ENCODE measurements around the gene NFATC1. TPM values are rescaled to one million over a fixed set of nuclear protein-coding genes. Genes with fewer than 3 reads are reported as not detected.

The NFATC1 gene
- total RNA-seq, result 10 to 100 TPM; 36.9 to 37.1 TPM

DNA sequence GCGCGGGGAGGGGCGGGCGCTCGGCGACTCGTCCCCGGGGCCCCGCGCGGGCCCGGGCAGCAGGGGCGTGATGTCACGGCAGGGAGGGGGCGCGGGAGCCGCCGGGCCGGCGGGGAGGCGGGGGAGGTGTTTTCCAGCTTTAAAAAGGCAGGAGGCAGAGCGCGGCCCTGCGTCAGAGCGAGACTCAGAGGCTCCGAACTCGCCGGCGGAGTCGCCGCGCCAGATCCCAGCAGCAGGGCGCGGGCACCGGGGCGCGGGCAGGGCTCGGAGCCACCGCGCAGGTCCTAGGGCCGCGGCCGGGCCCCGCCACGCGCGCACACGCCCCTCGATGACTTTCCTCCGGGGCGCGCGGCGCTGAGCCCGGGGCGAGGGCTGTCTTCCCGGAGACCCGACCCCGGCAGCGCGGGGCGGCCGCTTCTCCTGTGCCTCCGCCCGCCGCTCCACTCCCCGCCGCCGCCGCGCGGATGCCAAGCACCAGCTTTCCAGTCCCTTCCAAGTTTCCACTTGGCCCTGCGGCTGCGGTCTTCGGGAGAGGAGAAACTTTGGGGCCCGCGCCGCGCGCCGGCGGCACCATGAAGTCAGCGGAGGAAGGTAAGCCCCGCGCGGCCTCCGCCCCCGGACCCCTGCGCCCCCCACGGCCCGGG is at the start of gene NFATC1:
NFATC1 (plus strand) TSS at position 170 of the 644 bp plus-strand sequence; CDS start at position 465, 295 bp downstream.
- Mint-ChIP-seq H3K9me3 (no peaks in the 10 kb centered on the region), H3K4me1 (peaks cover 32% of the 10 kb centered on the region), H3K27ac (peak within 1 kb of the TSS; percentile 25), H3K27me3 (peaks cover 22% of the 10 kb centered on the region), H3K36me3 (ENCODE audit: low read depth) (peaks cover under 1% of the 10 kb centered on the region), H3K4me3 (peak within 1 kb of the TSS; percentile 69)
- POLR2A ChIA-PET, result no interaction called here
- peak; percentile 54 for DNase-seq
- CTCF ChIA-PET, result interaction anchor here (0.6 to 1.5 kb wide), 4 partner anchors 10 to 283 kb away, joined by 3 to 8 read pairs (median 3); no protein-coding TSS in a partner anchor

DNA sequence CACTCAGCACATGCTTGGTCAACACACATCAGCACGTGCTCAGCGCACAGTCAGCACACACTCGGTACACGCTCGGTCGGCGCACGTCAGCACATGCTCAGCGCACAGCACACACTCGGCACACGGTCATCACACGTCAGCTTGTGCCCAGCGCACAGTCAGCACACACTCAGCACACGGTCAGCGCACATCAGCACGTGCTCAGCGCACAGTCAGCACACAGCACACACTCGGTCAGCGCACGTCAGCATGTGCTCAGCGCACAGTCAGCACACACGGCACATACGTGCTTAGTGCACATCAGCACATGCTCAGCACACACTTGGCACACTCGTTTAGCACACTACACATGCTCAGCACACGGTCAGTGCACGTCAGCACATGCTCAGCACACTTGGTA is 49.7 kb upstream of the NFATC1 start:
- Mint-ChIP-seq H3K36me3 (ENCODE audit: low read depth) (peaks cover 14% of the 10 kb centered on the region), H3K4me1 (peaks cover 3% of the 10 kb centered on the region), H3K27me3 (no peaks in the 10 kb centered on the region), H3K27ac (no peak overlapping the region), H3K9me3 (no peaks in the 10 kb centered on the region), H3K4me3 (no peak overlapping the region)
- no peak for DNase-seq
- POLR2A ChIA-PET, result no interaction called here
- CTCF ChIA-PET, result no interaction called here

DNA sequence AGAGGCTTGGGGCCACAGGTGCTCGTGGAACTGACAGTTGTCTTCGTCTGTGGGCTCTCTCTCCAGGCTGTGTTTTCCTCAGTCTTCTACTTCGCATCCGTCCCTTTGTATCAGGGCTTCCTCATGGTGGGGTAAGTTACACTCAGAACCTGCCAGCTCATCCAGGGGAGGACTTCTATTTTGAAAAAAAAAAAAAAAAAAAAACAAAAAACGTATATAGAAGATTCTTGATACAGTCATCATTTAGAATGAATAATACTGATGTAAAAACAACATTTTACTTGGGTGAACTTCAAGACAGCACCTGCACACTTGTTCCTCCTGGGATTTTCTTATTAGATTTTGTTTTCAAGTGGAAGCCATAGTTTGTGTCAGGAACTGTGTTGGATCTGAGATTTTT is 47.7 kb upstream of the NFATC1 start:
- peaks cover 3% of the 10 kb centered on the region for H3K4me1 Mint-ChIP-seq
- H3K27me3 Mint-ChIP-seq, result no peaks in the 10 kb centered on the region
- ChIA-PET POLR2A (no interaction called here), CTCF (interaction anchor here (0.6 kb wide), 2 partner anchors 12 to 16 kb away, joined by 3 to 4 read pairs; no protein-coding TSS in a partner anchor)
- no peak overlapping the region for H3K27ac Mint-ChIP-seq
- H3K9me3 Mint-ChIP-seq, result no peaks in the 10 kb centered on the region
- H3K4me3 Mint-ChIP-seq, result no peak overlapping the region
- H3K36me3 Mint-ChIP-seq (ENCODE audit: low read depth), result peaks cover 14% of the 10 kb centered on the region
- no peak for DNase-seq

DNA sequence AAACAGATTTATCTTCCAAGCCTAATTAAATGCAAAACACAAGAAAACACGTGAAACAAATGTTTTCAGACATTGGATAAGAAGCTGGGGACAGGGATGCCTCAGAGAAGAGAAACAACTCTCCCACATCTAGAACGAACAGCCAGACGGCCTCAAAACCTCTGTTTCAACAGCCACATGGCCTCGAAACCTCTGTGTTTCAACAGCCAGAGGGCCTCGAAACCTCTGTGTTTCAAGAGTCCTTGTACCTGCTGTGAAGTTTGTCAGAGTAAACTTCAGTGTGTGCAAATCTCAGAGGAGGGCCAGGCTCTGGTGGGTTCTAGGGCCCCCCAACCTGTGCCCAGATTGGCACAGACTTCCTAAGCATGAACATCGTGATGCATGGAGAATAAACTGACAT is 43.3 kb upstream of the NFATC1 start:
- Mint-ChIP-seq H3K9me3 (no peaks in the 10 kb centered on the region), H3K4me3 (no peak overlapping the region), H3K27ac (no peak overlapping the region), H3K36me3 (ENCODE audit: low read depth) (peaks cover 2% of the 10 kb centered on the region), H3K4me1 (peaks cover 3% of the 10 kb centered on the region), H3K27me3 (no peaks in the 10 kb centered on the region)
- no peak for DNase-seq
- ChIA-PET POLR2A (no interaction called here), CTCF (no interaction called here)

- H3K4me3 Mint-ChIP-seq, result no peak overlapping the region
- no peaks in the 10 kb centered on the region for H3K27me3 Mint-ChIP-seq
- POLR2A ChIA-PET, result no interaction called here
- DNase-seq, result no peak
- peaks cover 2% of the 10 kb centered on the region for H3K4me1 Mint-ChIP-seq
- H3K9me3 Mint-ChIP-seq, result no peaks in the 10 kb centered on the region
- no peak overlapping the region for H3K27ac Mint-ChIP-seq
- CTCF ChIA-PET, result no interaction called here
- peaks cover 1% of the 10 kb centered on the region for H3K36me3 Mint-ChIP-seq (ENCODE audit: low read depth)
Measured at GRCh38 chr18:79353267-79353666, 42.5 kb upstream of the NFATC1 start.

DNA sequence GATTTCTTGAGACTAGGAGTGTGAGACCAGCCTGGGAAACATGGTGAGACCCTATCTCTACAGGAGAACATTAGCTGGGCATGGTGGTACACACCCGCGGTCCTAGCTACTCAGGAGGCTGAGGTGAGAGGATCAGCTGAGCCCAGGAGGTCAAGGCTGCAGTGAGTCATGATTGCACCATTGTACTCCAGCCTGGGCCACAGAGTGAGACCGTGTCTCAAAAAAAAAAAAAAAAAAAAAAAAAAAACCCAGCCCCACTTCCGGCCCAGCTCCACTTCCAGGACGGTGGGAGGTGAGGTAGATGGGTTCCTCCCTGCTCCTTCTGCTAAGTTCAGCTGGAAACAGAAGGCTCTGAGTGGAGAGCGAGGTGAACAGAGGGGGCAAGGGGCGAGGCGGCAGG is 41.4 kb upstream of the NFATC1 start:
- Mint-ChIP-seq H3K4me3 (no peak overlapping the region), H3K27ac (no peak overlapping the region), H3K27me3 (no peaks in the 10 kb centered on the region), H3K36me3 (ENCODE audit: low read depth) (no peaks in the 10 kb centered on the region), H3K9me3 (no peaks in the 10 kb centered on the region), H3K4me1 (no peaks in the 10 kb centered on the region)
- ChIA-PET CTCF (interaction anchor here (0.7 kb wide), 1 partner anchor 94 kb away, joined by 3 read pairs; no protein-coding TSS in a partner anchor), POLR2A (no interaction called here)
- no peak for DNase-seq

GRCh38 chr18:79355433-79356335 is 40.0 kb upstream of the NFATC1 start:
- Mint-ChIP-seq H3K27me3 (no peaks in the 10 kb centered on the region), H3K36me3 (ENCODE audit: low read depth) (peaks cover 2% of the 10 kb centered on the region), H3K4me1 (no peaks in the 10 kb centered on the region), H3K27ac (peak overlapping the region; percentile 33), H3K9me3 (no peaks in the 10 kb centered on the region), H3K4me3 (no peak overlapping the region)
- ChIA-PET POLR2A (no interaction called here), CTCF (no interaction called here)
- no peak for DNase-seq

- CTCF ChIA-PET, result no interaction called here
- H3K27me3 Mint-ChIP-seq, result no peaks in the 10 kb centered on the region
Measured at GRCh38 chr18:79356435-79356834, 39.3 kb upstream of the NFATC1 start.

DNA sequence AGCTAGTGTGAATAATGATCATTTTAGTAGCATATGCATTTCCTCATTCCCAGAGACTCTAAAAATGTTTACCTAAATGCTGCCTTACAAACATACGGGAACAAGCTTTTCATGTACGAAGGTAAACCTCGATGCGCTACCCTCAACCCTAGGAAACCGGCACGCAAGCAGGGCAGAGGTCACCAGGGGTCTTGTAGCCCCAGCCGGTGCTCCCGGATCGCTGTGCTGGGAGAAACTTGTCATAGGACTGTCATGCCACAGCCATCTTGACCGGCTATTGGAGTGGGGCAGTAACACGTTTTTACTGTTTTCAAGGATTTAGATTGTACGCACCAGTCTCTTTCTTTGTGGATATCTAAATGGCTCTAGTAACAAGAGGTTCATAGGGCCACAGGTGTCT is 34.8 kb upstream of the NFATC1 start:
- Mint-ChIP-seq H3K9me3 (no peaks in the 10 kb centered on the region), H3K36me3 (ENCODE audit: low read depth) (peaks cover 17% of the 10 kb centered on the region), H3K4me1 (no peaks in the 10 kb centered on the region), H3K27me3 (no peaks in the 10 kb centered on the region), H3K4me3 (no peak overlapping the region), H3K27ac (no peak overlapping the region)
- DNase-seq, result no peak
- POLR2A ChIA-PET, result no interaction called here
- CTCF ChIA-PET, result interaction anchor here (0.9 to 1.2 kb wide), 3 partner anchors 12 to 18 kb away, joined by 3 to 4 read pairs (median 3); no protein-coding TSS in a partner anchor

More at GRCh38 chr18:79356435-79356834, 39.3 kb upstream of the NFATC1 start:
- Mint-ChIP-seq H3K9me3 (no peaks in the 10 kb centered on the region), H3K36me3 (ENCODE audit: low read depth) (peaks cover 5% of the 10 kb centered on the region), H3K4me1 (no peaks in the 10 kb centered on the region), H3K4me3 (no peak overlapping the region), H3K27ac (no peak overlapping the region)
- DNase-seq, result no peak
- POLR2A ChIA-PET, result no interaction called here

GRCh38 chr18:79361766-79362522 is 33.8 kb upstream of the NFATC1 start:
- no peak overlapping the region for H3K27ac Mint-ChIP-seq
- no peaks in the 10 kb centered on the region for H3K27me3 Mint-ChIP-seq
- H3K9me3 Mint-ChIP-seq, result no peaks in the 10 kb centered on the region
- DNase-seq, result no peak
- H3K36me3 Mint-ChIP-seq (ENCODE audit: low read depth), result peaks cover 17% of the 10 kb centered on the region
- CTCF ChIA-PET, result interaction anchor here (1.2 kb wide), 1 partner anchor 17 kb away, joined by 3 read pairs; no protein-coding TSS in a partner anchor
- H3K4me1 Mint-ChIP-seq, result no peaks in the 10 kb centered on the region
- H3K4me3 Mint-ChIP-seq, result no peak overlapping the region
- POLR2A ChIA-PET, result interaction anchor here (0.6 kb wide), 1 partner anchor 138 kb away, joined by 3 read pairs; no protein-coding TSS in a partner anchor

- no peaks in the 10 kb centered on the region for H3K27me3 Mint-ChIP-seq
- H3K9me3 Mint-ChIP-seq, result no peaks in the 10 kb centered on the region
- no peak for DNase-seq
- H3K36me3 Mint-ChIP-seq (ENCODE audit: low read depth), result peaks cover 27% of the 10 kb centered on the region
- CTCF ChIA-PET, result interaction anchor here (0.7 to 1.1 kb wide), 2 partner anchors 9 to 56 kb away, joined by 3 to 4 read pairs; no protein-coding TSS in a partner anchor
- POLR2A ChIA-PET, result no interaction called here
- H3K27ac Mint-ChIP-seq, result no peak overlapping the region
- peaks cover 16% of the 10 kb centered on the region for H3K4me1 Mint-ChIP-seq
- H3K4me3 Mint-ChIP-seq, result no peak overlapping the region
Measured at GRCh38 chr18:79365701-79366100, 30.0 kb upstream of the NFATC1 start.

DNA sequence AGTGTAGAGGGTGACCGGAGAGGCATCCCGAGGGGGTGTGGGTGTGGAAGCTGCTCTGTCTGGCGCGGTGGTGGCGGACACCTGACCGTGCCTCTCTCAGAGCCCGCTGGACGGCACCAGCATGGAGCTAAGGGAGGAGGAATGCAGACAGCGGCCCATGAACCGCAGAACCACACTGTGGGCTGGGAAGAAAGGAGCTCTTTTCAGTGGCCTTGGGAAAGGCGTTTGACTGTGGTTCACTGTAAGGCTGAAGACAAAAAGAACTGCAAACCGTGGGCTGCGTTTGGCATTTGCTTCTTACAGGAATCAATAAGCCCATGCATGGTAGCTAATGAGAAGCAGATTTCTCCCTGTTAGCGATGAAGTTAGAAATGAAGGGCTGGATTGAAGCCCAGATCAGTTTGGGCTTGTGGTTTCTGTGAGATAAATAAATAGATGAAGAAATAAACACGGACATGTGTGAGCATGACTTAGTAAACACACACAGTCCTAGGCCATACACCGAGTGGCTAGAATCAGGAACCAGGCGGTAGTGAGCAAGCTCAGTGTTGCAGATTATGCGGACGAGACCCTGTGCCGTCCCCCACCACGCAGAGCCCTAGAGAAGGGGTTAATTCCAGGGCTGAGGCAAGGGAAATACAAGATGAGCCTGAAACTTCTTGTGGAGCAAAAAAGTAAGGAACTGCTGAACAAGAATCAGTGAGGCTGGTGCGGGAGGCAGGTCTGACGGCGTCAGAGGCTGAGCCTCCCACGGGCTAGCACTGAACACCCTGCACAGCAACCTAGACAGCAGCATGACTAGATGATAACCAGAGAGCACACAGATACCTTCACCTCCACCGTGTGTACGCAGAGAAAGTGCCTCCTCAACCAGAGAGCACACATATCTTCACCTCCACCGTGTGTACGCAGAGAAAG is 29.3 kb upstream of the NFATC1 start:
- Mint-ChIP-seq H3K9me3 (no peaks in the 10 kb centered on the region), H3K27ac (no peak overlapping the region), H3K27me3 (no peaks in the 10 kb centered on the region), H3K4me3 (no peak overlapping the region), H3K4me1 (peaks cover 22% of the 10 kb centered on the region), H3K36me3 (ENCODE audit: low read depth) (peaks cover 23% of the 10 kb centered on the region)
- CTCF ChIA-PET, result interaction anchor here (1.1 kb wide), 1 partner anchor 9 kb away, joined by 4 read pairs; no protein-coding TSS in a partner anchor
- no peak for DNase-seq
- POLR2A ChIA-PET, result no interaction called here

All from activated CD4-positive, alpha-beta T cell treated with anti-CD3 and anti-CD28 coated beads, Interleukin-2, amount 10 ng/mL, durations not matched to agents 7 days and 5 days (primary cell).